ENCODE measurements around the gene SRC.

DNA sequence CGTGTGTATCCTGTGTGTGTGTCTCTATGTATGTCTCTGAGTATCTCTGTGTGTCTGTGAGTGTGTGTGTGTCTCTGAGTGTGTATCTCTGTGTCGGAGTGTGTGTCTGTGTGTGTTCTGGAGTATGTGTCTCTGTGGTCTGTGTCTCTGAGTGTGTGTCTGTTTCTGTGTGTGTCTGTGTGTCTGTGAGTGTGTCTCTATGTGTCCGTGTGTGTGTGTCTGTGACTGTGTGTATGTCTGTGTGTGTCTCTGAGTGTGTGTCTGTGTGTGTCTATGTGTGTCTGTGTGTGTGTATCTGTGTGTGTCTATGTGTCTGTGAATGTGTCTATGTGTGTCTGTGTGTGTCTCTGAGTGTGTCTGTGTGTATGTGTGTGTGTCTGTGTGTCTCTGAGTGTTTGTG is 73.4 kb downstream of the SRC start:
- no peak for TF ChIP-seq CTCF (IDR thresholded peaks at IDR 0.05)
- no peak for TF ChIP-seq POLR2A (IDR thresholded peaks at IDR 0.05)

All from tibial nerve (tissue), 3 donors.